Fibroblast of gingiva (primary cell): Measurements from ENCODE around the gene HIRA.
A peak's percentile ranks its signal among the peaks of the same experiment; 100 is the strongest.
"Not testable (repeated sequence)": the region's sequence is repeated elsewhere in the genome, so short reads cannot be mapped to it uniquely, and the experiment has no call there.

ENCODE experiments used
- DNase-seq: peaks from one replicate; pipeline ENCODE4 v3.0.0-alpha.2; 2011; ENCODE audit warnings: low read depth

HIRA gene

GRCh38 chr22:19330205-19330604 lies 101.3 kb downstream of the HIRA start:
- DNase-seq, result not testable (repeated sequence)

GRCh38 chr22:19329454-19329853 lies 102.1 kb downstream of the HIRA start:
- no peak for DNase-seq

- peak; percentile 82 for DNase-seq
These were observed 106.1 kb downstream of the HIRA start for GRCh38 chr22:19325296-19325948.

GRCh38 chr22:19323420-19323819 lies 108.1 kb downstream of the HIRA start:
- DNase-seq, result not testable (repeated sequence)

GRCh38 chr22:19321757-19322156 lies 109.8 kb downstream of the HIRA start:
- DNase-seq, result no peak

- DNase-seq, result not testable (repeated sequence)
These were observed 111.4 kb downstream of the HIRA start for GRCh38 chr22:19320136-19320535.

GRCh38 chr22:19319281-19319680 lies 112.3 kb downstream of the HIRA start:
- DNase-seq, result no peak

GRCh38 chr22:19317865-19318264 lies 113.7 kb downstream of the HIRA start:
- DNase-seq, result no peak

GRCh38 chr22:19307872-19308271 lies 123.7 kb downstream of the HIRA start:
- no peak for DNase-seq

GRCh38 chr22:19306535-19306934 lies 125.0 kb downstream of the HIRA start:
- not testable (repeated sequence) for DNase-seq

GRCh38 chr22:19304547-19304946 lies 127.0 kb downstream of the HIRA start:
- DNase-seq, result no peak

GRCh38 chr22:19303785-19304184 lies 127.7 kb downstream of the HIRA start:
- DNase-seq, result no peak

GRCh38 chr22:19295733-19296132 lies 135.8 kb downstream of the HIRA start:
- DNase-seq, result no peak

GRCh38 chr22:19292458-19293230 lies 138.9 kb downstream of the HIRA start:
- peak; percentile 94 for DNase-seq

- peak; percentile 75 for DNase-seq
These were observed 139.7 kb downstream of the HIRA start, which contains the start of gene CLTCL1 for GRCh38 chr22:19291580-19292457. Gene CLTCL1, minus strand, starts transcription at chr22:19291719. Its CDS starts 78 bp downstream, at chr22:19291641.

GRCh38 chr22:19291218-19291579 lies 140.3 kb downstream of the HIRA start:
- DNase-seq, result no peak

- no peak for DNase-seq
These were observed 140.9 kb downstream of the HIRA start for GRCh38 chr22:19290400-19291217.

- DNase-seq, result no peak
These were observed 141.9 kb downstream of the HIRA start for GRCh38 chr22:19289475-19290161.

- DNase-seq, result peak; percentile 71
These were observed 143.6 kb downstream of the HIRA start for GRCh38 chr22:19287889-19288288.

- no peak for DNase-seq
These were observed 144.3 kb downstream of the HIRA start for GRCh38 chr22:19287076-19287707.

- DNase-seq, result peak; percentile 66
These were observed 145.7 kb downstream of the HIRA start for GRCh38 chr22:19285831-19286230.
